ENCODE data around the gene SDR42E1. TPM values are rescaled to one million over a fixed set of nuclear protein-coding genes. Genes with fewer than 3 reads are reported as not detected.
"Not testable (repeated sequence)": the region's sequence is repeated elsewhere in the genome, so short reads cannot be mapped to it uniquely, and the experiment has no call there.

Gene SDR42E1
- total and polyA plus RNA-seq, 2 of the 13 experiments (the other 11 are each of a cell fraction or from before 2014, with no cell fraction given), result 0.01 to 0.13 TPM

GRCh38 chr16:81977335-81977942, 33.8 kb downstream of the SDR42E1 start:
- H3K27me3 ChIP-seq (ENCODE audit: control insufficient read depth in 1 of 2, insufficient read depth in 2 of 2, low read length in 2 of 2); H3K4me1 ChIP-seq (ENCODE audit: insufficient read depth, low read length); intact Hi-C loops (cut with micrococcal nuclease; ENCODE audit: unreplicated experiment); H3K36me3 ChIP-seq (replicated peaks in 1 of 2; ENCODE audit: control insufficient read depth in 1 of 2, insufficient read depth in 2 of 2, low read length in 2 of 2); H3K27ac ChIP-seq (ENCODE audit: extremely low read length, insufficient read depth, low read length); POLR2A ChIA-PET; FAIRE-seq; H4K20me1 ChIP-seq (ENCODE audit: insufficient read depth, low read length); DNase-seq (ENCODE audit: low spot score); H2AFZ ChIP-seq (ENCODE audit: low read length); H3K4me3 ChIP-seq (replicated peaks in 1 of 3; ENCODE audit: insufficient read depth in 1 of 3, low read depth in 2 of 3, low read length in 3 of 3); H3K4me2 ChIP-seq (ENCODE audit: low read depth, low read length); BruUV-seq (replicated peaks); H3K9me3 ChIP-seq (ENCODE audit: low read length); H3K9ac ChIP-seq (ENCODE audit: insufficient read depth, low read depth, low read length); in situ Hi-C loops (cut with HindIII; ENCODE audit: extremely low pct_ligation_motif_present, low pct_unique_long_range_greater_than_20kb); CTCF ChIA-PET (ENCODE audit: low intra/inter-chr PET ratio, low total read pairs); H3K79me2 ChIP-seq (ENCODE audit: insufficient read depth, low read length); ATAC-seq; TF ChIP-seq FOXA1 (IDR thresholded peaks at IDR 0.05): not testable (repeated sequence)
- 72% methylated on average over 18 of the region's 26 CpGs for WGBS (ENCODE audit: low lambda C conversion rate)
- TF ChIP-seq, protein P1, sequence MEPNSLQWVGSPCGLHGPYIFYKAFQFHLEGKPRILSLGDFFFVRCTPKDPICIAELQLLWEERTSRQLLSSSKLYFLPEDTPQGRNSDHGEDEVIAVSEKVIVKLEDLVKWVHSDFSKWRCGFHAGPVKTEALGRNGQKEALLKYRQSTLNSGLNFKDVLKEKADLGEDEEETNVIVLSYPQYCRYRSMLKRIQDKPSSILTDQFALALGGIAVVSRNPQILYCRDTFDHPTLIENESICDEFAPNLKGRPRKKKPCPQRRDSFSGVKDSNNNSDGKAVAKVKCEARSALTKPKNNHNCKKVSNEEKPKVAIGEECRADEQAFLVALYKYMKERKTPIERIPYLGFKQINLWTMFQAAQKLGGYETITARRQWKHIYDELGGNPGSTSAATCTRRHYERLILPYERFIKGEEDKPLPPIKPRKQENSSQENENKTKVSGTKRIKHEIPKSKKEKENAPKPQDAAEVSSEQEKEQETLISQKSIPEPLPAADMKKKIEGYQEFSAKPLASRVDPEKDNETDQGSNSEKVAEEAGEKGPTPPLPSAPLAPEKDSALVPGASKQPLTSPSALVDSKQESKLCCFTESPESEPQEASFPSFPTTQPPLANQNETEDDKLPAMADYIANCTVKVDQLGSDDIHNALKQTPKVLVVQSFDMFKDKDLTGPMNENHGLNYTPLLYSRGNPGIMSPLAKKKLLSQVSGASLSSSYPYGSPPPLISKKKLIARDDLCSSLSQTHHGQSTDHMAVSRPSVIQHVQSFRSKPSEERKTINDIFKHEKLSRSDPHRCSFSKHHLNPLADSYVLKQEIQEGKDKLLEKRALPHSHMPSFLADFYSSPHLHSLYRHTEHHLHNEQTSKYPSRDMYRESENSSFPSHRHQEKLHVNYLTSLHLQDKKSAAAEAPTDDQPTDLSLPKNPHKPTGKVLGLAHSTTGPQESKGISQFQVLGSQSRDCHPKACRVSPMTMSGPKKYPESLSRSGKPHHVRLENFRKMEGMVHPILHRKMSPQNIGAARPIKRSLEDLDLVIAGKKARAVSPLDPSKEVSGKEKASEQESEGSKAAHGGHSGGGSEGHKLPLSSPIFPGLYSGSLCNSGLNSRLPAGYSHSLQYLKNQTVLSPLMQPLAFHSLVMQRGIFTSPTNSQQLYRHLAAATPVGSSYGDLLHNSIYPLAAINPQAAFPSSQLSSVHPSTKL (CRISPR knock-in tag; IDR thresholded peaks at IDR 0.05), result 0 out of 2 replicates have a peak, but pooled peaks have one; percentile 16
- peak; percentile 91 for TF ChIP-seq ZNF281 (CRISPR knock-in tag; IDR thresholded peaks at IDR 0.05; ENCODE audit: borderline replicate concordance)
- peak; percentile 36; the same call in 1 of the 2 replicates for TF ChIP-seq FOXA3 (CRISPR knock-in tag; IDR thresholded peaks at IDR 0.05)
- TF ChIP-seq FOXA1 (CRISPR knock-in tag; IDR thresholded peaks at IDR 0.05), result peak; percentile 71
- peak; percentile 32; the same call in 1 of the 2 replicates for TF ChIP-seq HOXA3 (CRISPR knock-in tag; IDR thresholded peaks at IDR 0.05)
